H1 (cell line): Measurements from ENCODE around the gene TTC23.

ENCODE experiments used
- POLR2A ChIP-seq, 2 experiments: IDR thresholded peaks; 1 replicate in 1 of 2; 2 replicates in 1 of 2; pipeline ENCODE4 v1.6.1; 2011; ENCODE audit warnings: low read depth in 2 of 2, low read length in 2 of 2, mild to moderate bottlenecking in 2 of 2; ENCODE audit errors: control extremely low read depth in 1 of 2
- POLR2AphosphoS5 ChIP-seq: IDR thresholded peaks from 2 replicates; pipeline ENCODE4 v1.6.1; 2011; ENCODE audit warnings: low read depth, low read length
- RAD21 ChIP-seq, 2 experiments: IDR thresholded peaks in 1 of 2; conservative IDR thresholded peaks in 1 of 2; 2 replicates each; pipeline ENCODE4 v1.6.1; 2011; ENCODE audit warnings: low read depth in 2 of 2, low read length in 2 of 2, improper control_type of control experiment in 1 of 2, inconsistent platforms in 1 of 2, mild to moderate bottlenecking in 1 of 2, moderate library complexity in 1 of 2
- SRF ChIP-seq: IDR thresholded peaks from 2 replicates; pipeline ENCODE4 v1.6.1; 2011; ENCODE audit warnings: mild to moderate bottlenecking, low read depth, low read length, moderate library complexity

DNA sequence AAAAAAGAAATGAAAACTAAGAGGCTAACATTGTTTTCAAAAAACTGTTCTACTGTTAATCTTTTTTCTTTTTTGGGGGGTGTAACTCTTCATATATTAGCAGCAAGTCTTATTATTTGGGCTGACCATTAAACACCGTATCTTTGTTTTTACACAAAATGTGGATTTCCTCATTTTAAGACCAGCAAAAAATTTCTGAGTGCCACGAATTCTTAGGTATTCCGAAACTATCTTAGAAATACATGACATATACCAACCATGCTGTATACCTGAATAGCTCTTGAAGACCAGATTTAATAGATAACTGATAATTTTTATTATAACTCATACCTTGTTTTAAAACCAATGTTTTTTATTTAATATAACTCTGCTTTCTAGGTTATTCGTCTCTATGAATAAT is 620 bp upstream of the TTC23 start:
- no peak for TF ChIP-seq POLR2A (IDR thresholded peaks at IDR 0.05; ENCODE audit: control extremely low read depth in 1 of 2, low read depth in 2 of 2, low read length in 2 of 2)
- no peak for TF ChIP-seq RAD21 (IDR thresholded peaks at IDR 0.05 in 1 of 2, conservative IDR thresholded peaks at IDR 0.05 in 1 of 2; ENCODE audit: low read depth in 2 of 2, low read length in 2 of 2)
- no peak for TF ChIP-seq POLR2AphosphoS5
- TF ChIP-seq SRF = no peak
